H54 (cell line): ENCODE data around the gene A2M.

Experiments
- DNase-seq: peaks from one replicate; pipeline ENCODE4 v3.0.0; 2011; ENCODE audit warnings: low spot score, mixed read lengths; ENCODE audit not compliant: insufficient read length
- FAIRE-seq: peaks from 3 replicates; lab custom pipeline; 2011; peaks lifted over from hg19 to GRCh38; lab: Jason Lieb, UNC
- POLR2A ChIP-seq: IDR thresholded peaks from 2 replicates; pipeline ENCODE4 v1.6.1; 2011; ENCODE audit warnings: low read depth, mild to moderate bottlenecking, low read length

A2M gene

GRCh38 chr12:9130244-9130643 is 14.5 kb upstream of the A2M start:
- DNase-seq: no peak
- no peak for TF ChIP-seq POLR2A
- FAIRE-seq: no peak

DNA sequence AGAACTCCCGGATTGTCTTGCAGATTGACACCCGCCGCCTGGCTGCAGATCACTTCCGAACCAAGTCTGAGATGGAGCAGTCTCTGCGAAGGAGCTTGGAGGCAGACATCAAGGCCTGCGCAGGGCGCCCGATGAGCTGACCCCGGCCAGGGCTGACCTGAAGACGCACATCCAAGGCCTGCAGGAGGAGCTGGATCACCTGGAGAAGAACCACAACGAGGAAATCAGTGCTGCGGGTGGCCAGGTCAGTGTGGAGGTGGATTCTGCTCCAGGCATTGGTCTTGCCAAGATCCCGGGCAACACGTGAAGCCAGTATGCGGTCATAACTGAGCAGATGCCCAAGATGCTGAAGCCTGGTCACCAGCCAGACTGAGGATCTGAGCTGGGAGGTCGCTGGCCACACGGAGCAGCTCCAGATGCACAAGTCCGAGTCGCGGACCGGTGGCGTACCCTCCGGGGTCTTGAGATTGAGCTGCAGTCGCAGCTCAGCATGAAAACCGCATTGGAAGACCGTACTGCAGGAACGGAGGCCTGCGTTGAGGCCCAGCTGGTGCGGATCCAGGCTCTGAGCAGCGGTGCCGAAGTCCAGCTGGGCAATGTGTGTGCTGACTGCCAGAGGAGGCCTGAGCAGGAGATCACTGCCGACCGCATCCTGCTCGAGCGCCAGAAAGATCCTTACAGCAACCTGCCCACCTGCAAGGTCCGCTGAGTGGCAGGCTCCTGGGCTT is 12.4 kb upstream of the A2M start:
- DNase-seq: no peak
- FAIRE-seq: no peak
- no peak for TF ChIP-seq POLR2A

DNA sequence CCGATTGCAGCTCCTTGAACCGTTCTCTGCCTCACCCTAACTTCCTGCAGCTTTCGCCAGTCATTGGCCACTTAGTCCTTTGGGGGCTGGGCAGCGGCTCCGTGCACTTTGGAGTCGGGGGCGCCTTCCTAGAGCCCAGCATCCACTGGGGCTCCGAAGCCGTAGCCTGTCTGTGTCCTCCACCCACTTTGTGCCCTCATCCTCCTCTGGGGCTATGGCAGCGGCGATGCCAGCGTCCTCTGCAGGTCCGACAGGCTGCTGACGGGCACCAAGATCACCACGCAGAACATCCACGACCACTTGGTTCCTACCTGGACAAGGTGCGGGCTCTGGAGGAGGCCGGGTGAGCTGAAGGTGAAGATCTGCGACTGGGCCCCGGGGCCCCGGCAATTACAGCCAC is 11.8 kb upstream of the A2M start:
- no peak for TF ChIP-seq POLR2A
- FAIRE-seq (no peak), DNase-seq (no peak)

DNA sequence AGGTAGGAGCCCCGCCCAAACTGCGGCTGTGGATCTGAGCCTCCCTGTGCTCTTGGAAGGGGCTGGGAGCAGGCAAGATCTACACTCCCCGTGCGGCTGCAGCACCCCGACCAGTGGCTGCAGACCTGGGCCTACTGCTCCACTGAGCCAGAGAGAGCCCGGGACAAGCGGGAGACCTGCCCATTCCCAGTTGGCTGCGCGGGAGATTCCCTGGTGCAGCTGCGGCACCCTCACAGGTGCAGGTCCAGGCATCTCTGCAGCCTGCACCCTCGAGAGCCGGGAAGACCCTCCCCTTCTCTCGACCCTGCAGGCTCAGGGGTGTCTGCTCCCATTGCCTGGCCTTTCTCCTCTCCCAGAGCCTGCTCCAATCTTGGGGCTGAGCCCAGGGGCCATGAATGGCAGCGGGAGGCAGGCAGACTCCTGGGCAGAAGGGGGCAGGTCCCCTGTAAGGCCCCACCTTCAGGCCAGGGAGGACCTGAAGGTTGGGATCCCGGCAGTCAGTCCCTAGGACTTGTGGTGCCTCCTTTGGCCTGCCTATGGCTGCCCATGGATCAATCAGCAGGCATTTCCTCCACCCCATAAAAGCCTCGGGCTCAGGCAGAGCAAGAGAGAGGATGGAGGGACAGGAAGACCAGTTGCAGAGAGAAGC is 8.8 kb upstream of the A2M start:
- no peak for FAIRE-seq
- no peak for TF ChIP-seq POLR2A
- no peak for DNase-seq

- FAIRE-seq: no peak
- no peak for DNase-seq
- no peak for TF ChIP-seq POLR2A
Observed at GRCh38 chr12:9123781-9124382, 8.2 kb upstream of the A2M start.

- DNase-seq (no peak), FAIRE-seq (no peak)
- no peak for TF ChIP-seq POLR2A
Observed at GRCh38 chr12:9122091-9122609, 6.4 kb upstream of the A2M start.

GRCh38 chr12:9120487-9121184 is 4.9 kb upstream of the A2M start:
- FAIRE-seq (no peak), DNase-seq (no peak)
- no peak for TF ChIP-seq POLR2A

- no peak for FAIRE-seq
- DNase-seq: no peak
- TF ChIP-seq POLR2A: no peak
Observed at GRCh38 chr12:9118158-9118557, 2.4 kb upstream of the A2M start.

DNA sequence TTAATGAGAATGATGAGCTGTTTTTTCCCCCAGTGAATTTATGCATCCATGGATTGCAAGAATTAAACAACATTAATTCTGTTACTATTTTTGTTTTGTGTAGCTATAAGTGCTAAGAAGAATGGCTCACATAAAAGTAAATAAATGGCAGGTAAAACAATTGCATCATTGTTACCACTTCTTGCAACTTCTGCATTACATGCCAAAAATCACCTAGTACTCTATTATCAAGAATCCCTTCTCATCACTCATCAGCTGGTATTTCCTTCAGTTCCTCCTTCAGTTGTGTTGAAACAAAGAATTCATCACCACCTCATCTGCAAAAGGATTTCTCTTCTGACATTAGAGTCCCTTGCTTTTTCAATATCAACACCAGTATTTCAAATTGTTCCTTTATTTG is 773 bp downstream of the A2M start:
- TF ChIP-seq POLR2A: no peak
- FAIRE-seq: no peak
- DNase-seq: no peak

GRCh38 chr12:9113987-9114309 is 1.8 kb downstream of the A2M start:
- DNase-seq: no peak
- FAIRE-seq: no peak
- TF ChIP-seq POLR2A: no peak

DNA sequence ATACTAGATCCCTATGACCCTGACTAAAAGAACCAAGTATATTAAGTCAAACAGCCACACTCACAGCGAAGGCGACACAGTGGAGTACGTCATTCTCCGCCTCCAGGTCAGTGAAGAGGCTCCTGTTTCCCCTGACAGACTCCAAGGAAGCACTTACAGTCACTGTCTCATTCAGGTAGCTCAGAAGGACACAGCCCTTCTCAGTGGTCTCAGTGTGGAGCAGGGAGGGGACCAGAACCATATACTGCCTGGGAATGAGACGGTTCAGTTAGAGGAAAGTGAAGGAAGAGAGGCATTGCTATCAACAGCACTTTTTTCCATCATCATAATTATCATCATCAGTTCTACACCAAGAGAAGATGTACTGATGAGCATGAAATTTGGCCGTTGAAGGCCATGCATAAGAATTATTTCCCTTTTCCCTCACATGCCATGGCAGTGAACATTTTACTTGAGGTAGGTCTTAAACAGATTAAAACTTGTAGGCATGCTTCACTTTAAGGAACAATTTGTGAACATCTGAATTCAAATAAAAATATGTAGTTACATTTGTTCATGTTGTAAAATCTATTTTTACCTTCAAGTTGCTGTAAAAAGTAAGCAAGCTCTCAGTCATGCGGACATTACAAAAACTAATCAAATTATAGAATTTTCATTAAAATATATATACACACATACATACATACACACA is 2.3 kb downstream of the A2M start:
- no peak for FAIRE-seq
- no peak for DNase-seq
- no peak for TF ChIP-seq POLR2A

DNA sequence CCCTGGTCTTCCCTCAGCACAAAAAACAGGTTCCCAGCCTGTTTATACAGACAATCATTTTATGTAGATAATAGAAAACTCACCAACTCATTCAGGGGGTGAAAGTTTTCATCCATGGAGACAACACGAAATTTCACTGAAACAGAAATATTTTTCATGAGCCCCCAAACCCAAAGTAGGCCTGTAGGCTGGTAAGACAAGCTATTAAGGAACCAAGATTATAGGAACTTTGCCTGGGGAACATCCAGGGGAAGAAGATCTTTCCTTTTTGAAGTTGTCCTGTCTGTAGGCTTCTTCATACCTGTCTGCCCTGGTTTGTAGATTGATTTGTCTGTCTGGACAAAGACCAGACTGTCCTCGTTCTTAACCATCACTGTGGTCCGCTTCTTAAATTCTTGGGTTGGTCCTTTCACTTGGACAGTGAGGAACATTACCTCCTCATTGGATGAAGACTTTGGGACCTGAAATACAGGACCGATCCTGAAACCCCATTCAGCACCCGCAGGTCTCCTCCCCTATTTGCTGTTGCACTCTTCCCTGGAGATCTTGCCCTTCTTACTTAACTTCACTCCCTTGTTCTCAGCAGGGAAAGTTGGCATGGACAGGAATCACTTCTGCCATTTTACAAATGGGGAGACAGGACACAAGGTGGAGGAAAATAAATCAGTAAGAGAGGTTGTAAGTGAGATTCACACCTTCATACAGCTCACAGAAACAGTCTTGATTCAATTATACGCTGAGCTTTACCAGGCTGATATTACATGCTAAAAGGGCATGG is 3.5 kb downstream of the A2M start:
- TF ChIP-seq POLR2A: no peak
- DNase-seq (no peak), FAIRE-seq (no peak)

GRCh38 chr12:9111525-9111924 is 4.2 kb downstream of the A2M start:
- TF ChIP-seq POLR2A: no peak
- DNase-seq (no peak), FAIRE-seq (no peak)
